Panc1 (cell line): ENCODE data around the gene TMEM205.

Experiments used
- POLR2AphosphoS5 ChIP-seq: IDR thresholded peaks from 2 replicates; pipeline ENCODE4 v1.6.1; 2012; ENCODE audit warnings: mild to moderate bottlenecking, low read depth, low read length, moderate library complexity
- TF ChIP-seq, protein P1 (sequence below): fragments of 450-650 bp; IDR thresholded peaks from 2 replicates; pipeline ENCODE4 v1.5.1; 2017; ENCODE audit warnings: mild to moderate bottlenecking

DNA sequence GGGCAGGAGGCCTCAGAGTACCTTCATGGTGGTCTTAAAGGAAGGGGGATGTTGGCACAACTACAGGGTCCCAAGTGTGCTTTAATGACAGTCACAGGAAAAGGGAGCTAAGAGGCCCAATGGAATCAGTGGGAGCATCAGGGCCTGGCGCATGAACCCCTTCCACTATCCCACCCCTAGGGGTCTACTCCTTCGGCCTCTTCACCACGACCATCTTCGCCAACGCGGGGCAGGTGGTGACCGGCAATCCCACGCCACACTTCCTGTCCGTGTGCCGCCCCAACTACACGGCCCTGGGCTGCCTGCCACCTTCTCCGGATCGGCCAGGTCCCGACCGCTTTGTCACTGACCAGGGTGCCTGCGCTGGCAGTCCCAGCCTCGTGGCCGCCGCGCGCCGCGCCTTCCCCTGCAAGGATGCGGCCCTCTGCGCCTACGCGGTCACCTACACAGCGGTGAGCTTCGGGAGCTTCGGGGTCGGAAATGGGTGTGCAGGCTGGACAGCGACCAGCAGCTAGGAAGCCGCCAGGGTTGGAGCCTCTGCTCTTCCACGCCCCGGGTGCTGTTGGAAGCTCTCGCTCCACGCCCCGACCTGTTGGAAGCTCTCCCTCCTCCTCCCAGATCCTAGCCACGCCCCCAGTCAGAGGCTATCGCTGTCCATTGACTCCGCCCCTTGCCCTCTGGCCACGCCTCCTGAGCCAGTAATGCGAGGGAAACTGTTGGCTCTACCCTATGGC is 15.1 kb upstream of the TMEM205 start:
- TF ChIP-seq POLR2AphosphoS5: no peak
- TF ChIP-seq, protein P1, sequence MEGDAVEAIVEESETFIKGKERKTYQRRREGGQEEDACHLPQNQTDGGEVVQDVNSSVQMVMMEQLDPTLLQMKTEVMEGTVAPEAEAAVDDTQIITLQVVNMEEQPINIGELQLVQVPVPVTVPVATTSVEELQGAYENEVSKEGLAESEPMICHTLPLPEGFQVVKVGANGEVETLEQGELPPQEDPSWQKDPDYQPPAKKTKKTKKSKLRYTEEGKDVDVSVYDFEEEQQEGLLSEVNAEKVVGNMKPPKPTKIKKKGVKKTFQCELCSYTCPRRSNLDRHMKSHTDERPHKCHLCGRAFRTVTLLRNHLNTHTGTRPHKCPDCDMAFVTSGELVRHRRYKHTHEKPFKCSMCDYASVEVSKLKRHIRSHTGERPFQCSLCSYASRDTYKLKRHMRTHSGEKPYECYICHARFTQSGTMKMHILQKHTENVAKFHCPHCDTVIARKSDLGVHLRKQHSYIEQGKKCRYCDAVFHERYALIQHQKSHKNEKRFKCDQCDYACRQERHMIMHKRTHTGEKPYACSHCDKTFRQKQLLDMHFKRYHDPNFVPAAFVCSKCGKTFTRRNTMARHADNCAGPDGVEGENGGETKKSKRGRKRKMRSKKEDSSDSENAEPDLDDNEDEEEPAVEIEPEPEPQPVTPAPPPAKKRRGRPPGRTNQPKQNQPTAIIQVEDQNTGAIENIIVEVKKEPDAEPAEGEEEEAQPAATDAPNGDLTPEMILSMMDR: no peak
